ENCODE results near the gene NKX1-1.

GRCh38 chr4:1384675-1385372 is 21.4 kb downstream of the NKX1-1 start:
- no peak for TF ChIP-seq CTCF (IDR thresholded peaks at IDR 0.05)
- no peak for TF ChIP-seq POLR2AphosphoS5 (IDR thresholded peaks at IDR 0.05; ENCODE audit: insufficient read depth in 1 of 2, low read depth in 1 of 2)
